Testis (tissue), 2 donors: ENCODE measurements around the gene IL9.

Experiments used
- CTCF ChIP-seq, 3 experiments: fragments of 450-650 bp in 2 of 3; fragments of 200-600 bp in 1 of 3; sonication (generic) in 1 of 3; IDR thresholded peaks; one replicate each; pipeline ENCODE4 v1.5.1; 2016 to 2019; ENCODE audit warnings: antibody characterized with exemption in 3 of 3, mild to moderate bottlenecking in 2 of 3, moderate library complexity in 1 of 3
- POLR2A ChIP-seq: fragments of 450-650 bp; IDR thresholded peaks from one replicate; pipeline ENCODE4 v1.6.1; 2017; ENCODE audit warnings: antibody characterized with exemption, mild to moderate bottlenecking, moderate library complexity

GRCh38 chr5:135873831-135874230, 21.8 kb downstream of the IL9 start:
- TF ChIP-seq CTCF (IDR thresholded peaks at IDR 0.05): no peak
- TF ChIP-seq POLR2A: no peak
